Inflammatory macrophage (primary cell): ENCODE data around the gene ELL.

Experiments
- DNase-seq, 2 donors: peaks; one replicate each; pipeline ENCODE4 v3.0.0-alpha.2; 2020 to 2022

The ELL gene

GRCh38 chr19:18466354-18466753 lies 55.5 kb downstream of the ELL start:
- no peak for DNase-seq

- no peak for DNase-seq
Observed at GRCh38 chr19:18465964-18466339, 55.9 kb downstream of the ELL start.

- DNase-seq: no peak
Observed at GRCh38 chr19:18465214-18465963, 56.5 kb downstream of the ELL start.

GRCh38 chr19:18464646-18465045 lies 57.2 kb downstream of the ELL start:
- DNase-seq: no peak

- no peak for DNase-seq
Observed at GRCh38 chr19:18461471-18461870, 60.4 kb downstream of the ELL start.

- DNase-seq: no peak
Observed at GRCh38 chr19:18460900-18461299, 61.0 kb downstream of the ELL start.

GRCh38 chr19:18457483-18458331 lies 64.2 kb downstream of the ELL start:
- no peak for DNase-seq

- no peak for DNase-seq
Observed at GRCh38 chr19:18456974-18457373, 64.9 kb downstream of the ELL start.

- no peak for DNase-seq
Observed at GRCh38 chr19:18456279-18456678, 65.6 kb downstream of the ELL start.

- DNase-seq: no peak
Observed at GRCh38 chr19:18453269-18454024, 68.4 kb downstream of the ELL start.

GRCh38 chr19:18452386-18452785 lies 69.5 kb downstream of the ELL start:
- no peak for DNase-seq

GRCh38 chr19:18450931-18451836 lies 70.7 kb downstream of the ELL start:
- peak; percentile 74 for DNase-seq

- no peak for DNase-seq
Observed at GRCh38 chr19:18450021-18450930, 71.6 kb downstream of the ELL start.

GRCh38 chr19:18449552-18449951 lies 72.3 kb downstream of the ELL start:
- no peak for DNase-seq

- no peak for DNase-seq
Observed at GRCh38 chr19:18446811-18447359, 75.0 kb downstream of the ELL start.

- no peak for DNase-seq
Observed at GRCh38 chr19:18446145-18446810, 75.6 kb downstream of the ELL start.

- DNase-seq: no peak
Observed at GRCh38 chr19:18445262-18445948, 76.5 kb downstream of the ELL start.

- DNase-seq: no peak
Observed at GRCh38 chr19:18444513-18444912, 77.4 kb downstream of the ELL start.

- no peak for DNase-seq
Observed at GRCh38 chr19:18443831-18444230, 78.0 kb downstream of the ELL start.

GRCh38 chr19:18443406-18443805 lies 78.5 kb downstream of the ELL start:
- no peak for DNase-seq
